Smooth muscle cell (in vitro differentiated cells): ENCODE measurements around the gene CDC14A. TPM values are rescaled to one million over a fixed set of nuclear protein-coding genes. Genes with fewer than 3 reads are reported as not detected.
"Not testable (repeated sequence)": the region's sequence is repeated elsewhere in the genome, so short reads cannot be mapped to it uniquely, and the experiment has no call there.

ENCODE experiments used
- DNase-seq: peaks from one replicate; lab custom pipeline; 2025; ENCODE audit not compliant: unreplicated experiment; lab: John Stamatoyannopoulos, UW
- H2AFZ ChIP-seq: fragments of 200-600 bp; sonication (generic); 2 replicates; pipeline ENCODE4 v1.6.0; 2016; ENCODE audit warnings: antibody characterized with exemption, low read depth, mild to moderate bottlenecking
- H3F3A ChIP-seq: fragments of 200-600 bp; sonication (generic); 2 replicates; pipeline ENCODE4 v1.6.0; 2017; ENCODE audit warnings: antibody characterized with exemption, low read depth
- H3K27ac ChIP-seq: fragments of 200-600 bp; sonication (generic); 2 replicates; pipeline ENCODE4 v1.5.1; 2016; ENCODE audit warnings: low read depth, mild to moderate bottlenecking
- H3K27me3 ChIP-seq: fragments of 200-600 bp; sonication (generic); 2 replicates; pipeline ENCODE4 v1.6.1; 2016; ENCODE audit warnings: low read depth, mild to moderate bottlenecking
- H3K36me3 ChIP-seq: fragments of 200-600 bp; sonication (generic); 2 replicates; pipeline ENCODE4 v1.5.1; 2016; ENCODE audit warnings: low read depth
- H3K4me1 ChIP-seq: fragments of 200-600 bp; sonication (generic); 2 replicates; pipeline ENCODE4 v1.5.1; 2016; ENCODE audit warnings: low read depth
- H3K4me2 ChIP-seq: fragments of 200-600 bp; sonication (generic); 2 replicates; pipeline ENCODE4 v1.6.0; 2016; ENCODE audit warnings: mild to moderate bottlenecking
- H3K4me3 ChIP-seq: fragments of 200-600 bp; sonication (generic); 2 replicates; pipeline ENCODE4 v1.5.1; 2016; ENCODE audit warnings: mild to moderate bottlenecking
- H3K79me2 ChIP-seq: fragments of 200-600 bp; sonication (generic); 2 replicates; pipeline ENCODE4 v1.6.0; 2016; ENCODE audit warnings: low read depth, mild to moderate bottlenecking
- H3K9ac ChIP-seq: fragments of 200-600 bp; sonication (generic); 2 replicates; pipeline ENCODE4 v1.6.0; 2016; ENCODE audit warnings: low read depth
- H3K9me3 ChIP-seq: fragments of 200-600 bp; sonication (generic); replicated peaks from 2 replicates; pipeline ENCODE4 v1.5.1; 2016; ENCODE audit warnings: low read depth
- H4K20me1 ChIP-seq: fragments of 200-600 bp; sonication (generic); 2 replicates; pipeline ENCODE4 v1.6.0; 2016; ENCODE audit warnings: low read depth
- WGBS: methylation state at CpG from one replicate; pipeline ENCODE4 v1.1.7; 2016; ENCODE audit warnings: low lambda C conversion rate; 5-methylcytosine and 5-hydroxymethylcytosine counted together
- polyA plus RNA-seq: library from polyadenylated mRNA; unstranded; fragments of >200 nt; fragmentation: Nextera tagmentation; extraction: Ambion mirVana; gene quantifications from 2 replicates; pipeline ENCODE4 v1.2.1, GENCODE V29; 2016
- total RNA-seq: library from RNA; depleted of rRNA; stranded (reverse); fragments of >200 nt; gene quantifications from 2 replicates; pipeline ENCODE4 v1.2.3, GENCODE V29; 2014
- TF ChIP-seq, protein P1 (sequence below): fragments of 200-600 bp; sonication (generic); IDR thresholded peaks from 2 replicates; pipeline ENCODE4 v1.5.1; 2017; ENCODE audit warnings: borderline replicate concordance, mild to moderate bottlenecking, antibody characterized with exemption; ENCODE audit not compliant: insufficient read depth, poor library complexity, severe bottlenecking

CDC14A gene
- total and polyA plus RNA-seq, 2 experiments from 2014 or later: 2.8 to 15.9 TPM

- Histone ChIP-seq H2AFZ (no peak overlapping the region), H3K79me2 (peaks cover 10% of the 10 kb centered on the region), H3K27me3 (no peaks in the 10 kb centered on the region), H3K4me2 (peak overlapping the region; percentile 39), H3K27ac (peak overlapping the region; percentile 24), H3K36me3 (no peaks in the 10 kb centered on the region), H3K9me3 (no peaks in the 10 kb centered on the region), H3K4me3 (no peak overlapping the region), H3K9ac (no peak overlapping the region), H3F3A (no peaks in the 10 kb centered on the region), H4K20me1 (no peaks in the 10 kb centered on the region), H3K4me1 (peaks cover 5% of the 10 kb centered on the region)
- WGBS: 45% methylated on average over 2 of the region's 2 CpGs
- DNase-seq: no peak
- TF ChIP-seq, protein P1, sequence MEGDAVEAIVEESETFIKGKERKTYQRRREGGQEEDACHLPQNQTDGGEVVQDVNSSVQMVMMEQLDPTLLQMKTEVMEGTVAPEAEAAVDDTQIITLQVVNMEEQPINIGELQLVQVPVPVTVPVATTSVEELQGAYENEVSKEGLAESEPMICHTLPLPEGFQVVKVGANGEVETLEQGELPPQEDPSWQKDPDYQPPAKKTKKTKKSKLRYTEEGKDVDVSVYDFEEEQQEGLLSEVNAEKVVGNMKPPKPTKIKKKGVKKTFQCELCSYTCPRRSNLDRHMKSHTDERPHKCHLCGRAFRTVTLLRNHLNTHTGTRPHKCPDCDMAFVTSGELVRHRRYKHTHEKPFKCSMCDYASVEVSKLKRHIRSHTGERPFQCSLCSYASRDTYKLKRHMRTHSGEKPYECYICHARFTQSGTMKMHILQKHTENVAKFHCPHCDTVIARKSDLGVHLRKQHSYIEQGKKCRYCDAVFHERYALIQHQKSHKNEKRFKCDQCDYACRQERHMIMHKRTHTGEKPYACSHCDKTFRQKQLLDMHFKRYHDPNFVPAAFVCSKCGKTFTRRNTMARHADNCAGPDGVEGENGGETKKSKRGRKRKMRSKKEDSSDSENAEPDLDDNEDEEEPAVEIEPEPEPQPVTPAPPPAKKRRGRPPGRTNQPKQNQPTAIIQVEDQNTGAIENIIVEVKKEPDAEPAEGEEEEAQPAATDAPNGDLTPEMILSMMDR: no peak
Observed at GRCh38 chr1:100400404-100400803, 48.1 kb downstream of the CDC14A start.

GRCh38 chr1:100404821-100405220 lies 52.5 kb downstream of the CDC14A start:
- Histone ChIP-seq H3K9me3 (no peaks in the 10 kb centered on the region), H3K4me1 (peaks cover 5% of the 10 kb centered on the region), H3K27ac (peak overlapping the region; percentile 86), H3K4me3 (no peak overlapping the region), H2AFZ (no peak overlapping the region), H4K20me1 (no peaks in the 10 kb centered on the region), H3K4me2 (peak overlapping the region; percentile 68), H3F3A (no peaks in the 10 kb centered on the region), H3K79me2 (peaks cover 31% of the 10 kb centered on the region), H3K9ac (peak overlapping the region; percentile 27), H3K36me3 (no peaks in the 10 kb centered on the region), H3K27me3 (no peaks in the 10 kb centered on the region)
- WGBS: 42% methylated on average over 2 of the region's 2 CpGs
- TF ChIP-seq, protein P1: no peak
- DNase-seq: no peak

- not testable (repeated sequence) for H3F3A ChIP-seq, H3K4me1 ChIP-seq, H3K36me3 ChIP-seq, H3K9ac ChIP-seq, H3K4me2 ChIP-seq, DNase-seq, H2AFZ ChIP-seq, H3K4me3 ChIP-seq, H3K9me3 ChIP-seq, H4K20me1 ChIP-seq, H3K27me3 ChIP-seq, H3K27ac ChIP-seq
- WGBS: 94% methylated on average over 5 of the region's 5 CpGs
- peaks cover 31% of the 10 kb centered on the region for H3K79me2 ChIP-seq
Observed at GRCh38 chr1:100405902-100406301, 53.6 kb downstream of the CDC14A start.

DNA sequence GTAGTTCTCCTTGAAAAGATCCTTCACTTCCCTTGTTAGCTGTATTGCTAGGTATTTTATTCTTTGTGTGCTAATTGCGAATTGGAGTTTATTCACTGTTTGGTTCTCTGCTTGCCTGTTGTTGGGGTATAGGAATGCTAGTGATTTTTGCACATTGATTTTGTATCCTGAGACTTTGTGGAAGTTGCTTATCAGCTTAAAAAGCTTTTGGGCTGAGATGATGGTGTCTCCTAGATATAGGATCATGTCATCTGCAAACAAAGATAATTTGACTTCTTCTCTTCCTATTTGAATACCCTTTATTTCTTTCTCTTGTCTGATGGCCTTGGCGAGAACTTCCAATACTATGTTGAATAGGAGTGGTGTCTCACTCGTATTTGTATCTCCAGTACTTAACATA lies 55.1 kb downstream of the CDC14A start:
- 98% methylated on average over 3 of the region's 3 CpGs for WGBS
- H3F3A ChIP-seq, DNase-seq, H3K4me2 ChIP-seq, H3K27me3 ChIP-seq, H4K20me1 ChIP-seq, H3K9me3 ChIP-seq, H3K36me3 ChIP-seq, H3K4me1 ChIP-seq, H3K9ac ChIP-seq, H3K4me3 ChIP-seq, H3K27ac ChIP-seq, H2AFZ ChIP-seq: not testable (repeated sequence)
- H3K79me2 ChIP-seq: peaks cover 34% of the 10 kb centered on the region

DNA sequence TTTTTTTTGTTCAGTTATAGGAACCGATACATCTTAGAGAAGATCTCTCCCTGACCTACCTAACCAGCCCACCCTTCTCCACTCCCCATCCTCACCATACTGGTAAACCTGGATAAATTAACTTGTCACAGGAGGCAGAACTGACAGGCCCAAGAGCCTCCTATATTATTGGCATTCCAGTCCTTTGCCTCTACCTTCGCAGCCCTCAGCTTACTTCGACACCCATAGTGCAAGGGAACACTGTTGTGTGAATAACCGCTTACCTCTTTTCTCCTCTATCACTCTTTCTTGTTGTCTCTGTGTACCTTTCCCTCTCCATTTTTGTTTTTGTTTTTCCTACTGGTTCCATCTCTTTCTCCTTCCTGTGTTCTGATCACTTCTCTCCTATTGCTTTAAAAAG lies 58.7 kb downstream of the CDC14A start:
- Histone ChIP-seq H3K9me3 (no peaks in the 10 kb centered on the region), H3K4me1 (peaks cover 9% of the 10 kb centered on the region), H3K9ac (no peak overlapping the region), H4K20me1 (no peaks in the 10 kb centered on the region), H3K27ac (no peak overlapping the region), H3K4me3 (no peak overlapping the region), H3K79me2 (peaks cover 29% of the 10 kb centered on the region), H3K4me2 (no peak overlapping the region), H3F3A (no peaks in the 10 kb centered on the region), H3K27me3 (no peaks in the 10 kb centered on the region), H2AFZ (no peak overlapping the region), H3K36me3 (no peaks in the 10 kb centered on the region)
- DNase-seq: no peak
- TF ChIP-seq, protein P1: no peak
- 90% methylated on average over 4 of the region's 4 CpGs for WGBS
